ENCODE data around the gene MYO7A.

DNA sequence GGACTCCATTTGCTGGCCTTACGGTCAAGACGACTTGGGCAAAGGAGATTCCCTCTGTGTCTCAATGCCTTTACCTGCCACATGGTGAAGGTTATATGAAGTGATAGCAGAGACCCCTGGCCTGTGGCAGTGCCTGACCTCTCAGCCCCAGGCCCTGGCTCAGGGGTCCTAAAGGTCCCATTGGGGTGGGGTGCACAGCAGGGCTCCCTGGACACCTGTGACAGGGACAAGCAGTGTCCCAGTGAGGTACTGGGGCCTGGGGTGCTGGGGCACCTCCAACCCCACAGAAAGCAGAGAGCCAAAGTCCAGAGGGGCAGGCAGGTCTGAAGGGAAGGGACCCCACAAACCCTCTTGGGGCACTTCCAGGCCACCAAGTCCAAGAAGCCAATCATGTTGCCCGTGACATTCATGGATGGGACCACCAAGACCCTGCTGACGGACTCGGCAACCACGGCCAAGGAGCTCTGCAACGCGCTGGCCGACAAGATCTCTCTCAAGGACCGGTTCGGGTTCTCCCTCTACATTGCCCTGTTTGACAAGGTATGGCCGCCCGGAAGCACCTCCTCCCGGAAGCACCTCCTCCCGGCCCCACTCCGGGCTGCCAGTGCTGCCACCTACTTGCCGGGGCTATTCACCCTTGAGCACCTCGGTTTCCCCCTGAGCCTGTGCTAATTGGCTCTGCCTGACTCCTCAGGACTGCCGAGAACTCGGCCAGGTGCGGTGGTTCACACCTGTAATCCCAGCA, 62.5 kb downstream of the MYO7A start:
- no peak for TF ChIP-seq CTCF (IDR thresholded peaks at IDR 0.05; ENCODE audit: poor library complexity)
- TF ChIP-seq EZH2 (IDR thresholded peaks at IDR 0.05; ENCODE audit: borderline replicate concordance): no peak

Data from hepatocyte (in vitro differentiated cells).